Measurements from ENCODE around the gene MAMSTR.

MAMSTR gene

DNA sequence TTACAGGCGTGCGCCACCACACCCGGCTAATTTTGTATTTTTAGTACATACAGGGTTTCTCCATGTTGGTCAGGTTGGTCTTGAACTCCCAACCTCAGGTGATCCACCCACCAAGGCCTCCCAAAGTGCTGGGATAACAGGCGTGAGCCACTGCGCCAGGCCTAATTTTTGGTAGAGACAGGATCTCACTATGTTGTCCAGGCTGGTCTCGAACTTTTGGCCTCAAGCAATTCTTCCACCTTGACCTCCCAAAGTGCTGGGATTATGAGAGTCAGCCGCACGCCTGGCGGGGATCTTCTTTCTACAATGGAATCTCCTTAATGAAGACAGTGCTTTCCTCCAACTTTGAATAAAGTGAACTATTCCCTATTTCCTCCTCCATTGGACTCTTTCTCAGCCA lies 15.1 kb upstream of the MAMSTR start:
- Histone ChIP-seq H3K36me3 (no peaks in the 10 kb centered on the region), H3K4me3 (ENCODE audit: low read depth, low read length) (no peak overlapping the region), H3K27me3 (peaks cover 5% of the 10 kb centered on the region), H3K4me1 (no peaks in the 10 kb centered on the region; the same call in 1 of the 2 replicates), H3K9me3 (no peaks in the 10 kb centered on the region)
- no peak for DNase-seq
- TF ChIP-seq, protein P1, sequence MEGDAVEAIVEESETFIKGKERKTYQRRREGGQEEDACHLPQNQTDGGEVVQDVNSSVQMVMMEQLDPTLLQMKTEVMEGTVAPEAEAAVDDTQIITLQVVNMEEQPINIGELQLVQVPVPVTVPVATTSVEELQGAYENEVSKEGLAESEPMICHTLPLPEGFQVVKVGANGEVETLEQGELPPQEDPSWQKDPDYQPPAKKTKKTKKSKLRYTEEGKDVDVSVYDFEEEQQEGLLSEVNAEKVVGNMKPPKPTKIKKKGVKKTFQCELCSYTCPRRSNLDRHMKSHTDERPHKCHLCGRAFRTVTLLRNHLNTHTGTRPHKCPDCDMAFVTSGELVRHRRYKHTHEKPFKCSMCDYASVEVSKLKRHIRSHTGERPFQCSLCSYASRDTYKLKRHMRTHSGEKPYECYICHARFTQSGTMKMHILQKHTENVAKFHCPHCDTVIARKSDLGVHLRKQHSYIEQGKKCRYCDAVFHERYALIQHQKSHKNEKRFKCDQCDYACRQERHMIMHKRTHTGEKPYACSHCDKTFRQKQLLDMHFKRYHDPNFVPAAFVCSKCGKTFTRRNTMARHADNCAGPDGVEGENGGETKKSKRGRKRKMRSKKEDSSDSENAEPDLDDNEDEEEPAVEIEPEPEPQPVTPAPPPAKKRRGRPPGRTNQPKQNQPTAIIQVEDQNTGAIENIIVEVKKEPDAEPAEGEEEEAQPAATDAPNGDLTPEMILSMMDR (IDR thresholded peaks at IDR 0.05; ENCODE audit: low read depth, low read length) = no peak

DNA sequence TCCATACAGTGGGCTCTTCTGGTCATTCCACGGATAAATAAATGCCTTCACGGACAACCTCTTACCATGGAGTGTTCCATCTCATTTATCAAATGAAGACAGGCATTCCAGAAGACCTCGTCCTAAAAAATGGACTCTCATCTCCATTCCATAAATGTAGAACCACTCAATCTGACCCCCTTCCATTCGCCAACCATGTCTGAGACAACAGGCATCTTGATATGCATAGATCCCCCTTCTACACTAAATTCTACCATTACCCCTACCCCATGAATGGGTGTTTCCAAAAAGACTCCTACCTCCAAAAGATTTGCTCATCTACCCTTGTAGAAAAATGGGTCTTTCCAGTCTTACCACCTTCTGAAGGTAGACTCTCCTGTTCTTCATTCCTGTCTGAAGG lies 11.9 kb upstream of the MAMSTR start:
- no peak for DNase-seq
- TF ChIP-seq, protein P1 (IDR thresholded peaks at IDR 0.05; ENCODE audit: low read depth, low read length) = no peak

DNA sequence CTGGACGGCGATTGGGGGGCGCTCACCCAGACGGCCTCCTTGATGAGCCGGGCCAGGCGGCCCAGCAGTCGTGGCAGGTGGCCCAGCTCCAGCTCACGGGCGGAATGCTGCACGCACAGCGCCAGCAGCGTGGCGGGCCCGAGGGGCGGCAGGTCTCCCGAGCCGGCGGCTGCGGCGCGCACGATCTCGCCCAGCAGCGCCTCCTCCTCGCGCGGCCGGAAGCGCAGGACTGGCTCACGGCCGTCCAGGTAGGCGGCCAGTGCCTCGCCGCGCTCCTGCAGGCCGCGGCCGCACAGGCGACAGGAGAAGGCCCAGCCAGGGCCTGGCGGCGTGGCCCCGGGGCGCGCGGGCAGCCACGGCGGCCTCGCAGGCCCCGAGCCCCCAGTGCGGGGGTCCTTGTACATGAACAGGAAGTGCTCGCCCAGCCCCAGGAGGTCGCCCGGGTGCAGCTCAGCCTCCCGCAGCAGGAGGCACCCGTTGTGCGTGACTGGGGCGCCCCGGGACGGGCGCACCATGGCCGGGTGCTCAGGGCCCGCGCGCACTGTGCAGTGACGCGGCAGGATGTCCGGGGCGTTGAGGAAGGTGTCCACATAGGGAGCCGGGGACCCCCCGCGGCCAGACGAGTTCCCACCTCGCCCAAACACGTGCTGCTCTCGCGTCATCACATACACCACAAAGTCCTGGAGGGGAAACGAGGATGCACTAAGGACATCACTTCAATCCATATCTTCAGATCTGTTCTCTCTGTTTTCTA lies 9.6 kb upstream of the MAMSTR start:
- Histone ChIP-seq H3K36me3 (no peaks in the 10 kb centered on the region), H3K4me1 (peaks cover 5% of the 10 kb centered on the region), H3K27me3 (no peaks in the 10 kb centered on the region), H3K9me3 (no peaks in the 10 kb centered on the region), H3K4me3 (ENCODE audit: low read depth, low read length) (no peak overlapping the region)
- no peak for DNase-seq
- TF ChIP-seq, protein P1 (IDR thresholded peaks at IDR 0.05; ENCODE audit: low read depth, low read length) = no peak

More for the DNA sequence above, 11.9 kb upstream of the MAMSTR start:
- Histone ChIP-seq H3K9me3 (no peaks in the 10 kb centered on the region), H3K4me1 (no peaks in the 10 kb centered on the region), H3K27me3 (no peaks in the 10 kb centered on the region), H3K4me3 (ENCODE audit: low read depth, low read length) (no peak overlapping the region), H3K36me3 (no peaks in the 10 kb centered on the region)

DNA sequence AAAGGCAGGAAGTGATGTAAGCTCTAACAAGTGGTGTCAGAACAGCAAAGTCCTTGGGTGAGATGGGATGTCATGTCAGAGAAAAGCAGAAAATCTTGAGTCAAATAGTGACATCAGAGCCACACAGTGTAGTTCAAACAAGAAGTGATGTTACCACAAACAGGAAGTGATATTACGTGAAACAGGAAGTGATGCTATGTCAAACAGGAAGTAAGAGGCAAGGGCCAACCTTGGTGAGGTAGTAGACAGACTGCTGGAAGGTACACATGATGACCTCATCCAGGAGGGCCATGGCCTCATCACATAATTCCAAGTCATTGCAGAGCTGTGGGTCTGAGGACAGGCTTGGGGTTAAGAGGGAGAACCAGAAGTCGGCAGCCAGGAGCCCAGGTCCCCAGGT lies 7.0 kb upstream of the MAMSTR start:
- Histone ChIP-seq H3K4me3 (ENCODE audit: low read depth, low read length) (no peak overlapping the region), H3K9me3 (no peaks in the 10 kb centered on the region), H3K36me3 (no peaks in the 10 kb centered on the region), H3K4me1 (peaks cover 5% of the 10 kb centered on the region), H3K27me3 (no peaks in the 10 kb centered on the region)
- no peak for DNase-seq
- TF ChIP-seq, protein P1 (IDR thresholded peaks at IDR 0.05; ENCODE audit: low read depth, low read length) = no peak

DNA sequence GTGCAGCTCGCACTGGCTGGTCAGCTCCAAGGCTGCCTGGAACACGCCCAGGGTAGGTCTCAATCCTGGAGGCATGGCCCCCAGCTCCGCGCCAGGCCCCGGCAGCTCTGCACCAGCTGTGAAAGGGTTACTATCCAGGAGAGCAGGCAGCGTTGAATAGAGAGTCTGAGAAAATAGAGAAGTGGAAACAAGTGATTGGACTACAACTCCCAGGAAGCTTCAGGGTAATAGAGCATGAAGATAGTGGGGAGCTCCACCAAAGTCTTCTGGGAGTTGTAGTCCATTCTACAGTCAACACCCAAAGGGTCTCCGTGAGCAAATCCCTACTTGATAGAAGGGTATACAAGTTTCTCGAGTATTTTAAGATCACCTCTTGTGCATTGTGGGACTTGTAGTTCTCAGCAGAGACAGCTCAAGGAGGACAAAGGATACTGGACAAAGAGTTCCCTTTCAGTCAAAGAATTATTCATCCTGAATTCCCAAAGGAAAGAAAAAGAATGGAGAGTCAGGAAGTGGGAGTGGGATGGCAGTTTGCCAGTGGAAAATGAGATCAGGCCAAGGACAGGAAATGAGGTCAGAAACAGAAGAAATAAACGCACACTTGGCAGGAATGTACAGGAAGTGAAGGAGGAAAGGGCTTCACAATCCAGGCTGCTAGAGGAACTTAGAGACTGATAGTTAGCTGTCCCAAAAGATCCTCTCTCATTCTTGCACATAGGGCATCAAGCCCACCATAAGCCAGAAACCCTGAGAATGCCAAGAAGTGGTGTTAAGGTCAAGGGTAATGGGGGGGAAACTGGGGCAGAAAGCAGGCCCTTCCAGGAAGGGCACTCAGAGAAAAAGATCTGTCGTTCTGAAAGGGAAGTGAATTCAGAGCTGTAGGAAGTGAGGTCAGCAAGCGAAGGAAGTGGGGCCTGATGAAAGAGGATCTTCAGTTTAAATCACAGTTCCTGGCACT lies 5.5 kb upstream of the MAMSTR start:
- no peaks in the 10 kb centered on the region for H3K9me3 ChIP-seq
- H3K36me3 ChIP-seq = no peaks in the 10 kb centered on the region
- H3K4me3 ChIP-seq (ENCODE audit: low read depth, low read length) = peak overlapping the region; percentile 35
- TF ChIP-seq, protein P1 (IDR thresholded peaks at IDR 0.05; ENCODE audit: low read depth, low read length) = no peak
- no peaks in the 10 kb centered on the region for H3K27me3 ChIP-seq
- DNase-seq = peak; percentile 64
- peaks cover 5% of the 10 kb centered on the region for H3K4me1 ChIP-seq

All from BE2C (cell line).